Stimulated activated naive B cell treated with anti-CD40 and anti-IgM and Interleukin-4, amounts not matched to agents 10 μg/mL and 1 μg/mL and 100 μg/mL, for 72 hours (primary cell): ENCODE measurements around the gene RBM46.
A peak's percentile ranks its signal among the peaks of the same experiment; 100 is the strongest.

Source experiments
- ATAC-seq, 2 donors: fragments of 150-1000 bp; cut with Tn5 transposase; replicated peaks; 2 replicates each; pipeline ENCODE4 v1.10.0; 2021; ENCODE audit warnings: moderate library complexity in 1 of 2
- DNase-seq: peaks from one replicate; pipeline ENCODE4 v3.0.0; 2021
- H3K27ac Mint-ChIP-seq: one replicate; pipeline ENCODE4 v1.8.0; 2022; ENCODE audit warnings: mild to moderate bottlenecking, mixed read lengths
- H3K27me3 Mint-ChIP-seq, 2 donors: one replicate each; pipeline ENCODE4 v1.8.0; 2022; ENCODE audit warnings: mixed read lengths in 2 of 2
- H3K36me3 Mint-ChIP-seq, 2 donors: one replicate each; pipeline ENCODE4 v1.8.0; 2022; ENCODE audit warnings: mixed read lengths in 2 of 2, mild to moderate bottlenecking in 1 of 2
- H3K4me1 Mint-ChIP-seq, 2 donors: one replicate each; pipeline ENCODE4 v1.8.0; 2022; ENCODE audit warnings: mixed read lengths in 2 of 2, mild to moderate bottlenecking in 1 of 2
- H3K4me3 Mint-ChIP-seq, 2 donors: one replicate each; pipeline ENCODE4 v1.8.0; 2022; ENCODE audit warnings: mild to moderate bottlenecking in 2 of 2, mixed read lengths in 2 of 2, moderate library complexity in 1 of 2
- H3K9me3 Mint-ChIP-seq, 2 donors: one replicate each; pipeline ENCODE4 v1.8.0; 2022; ENCODE audit warnings: mixed read lengths in 2 of 2, mild to moderate bottlenecking in 1 of 2

Gene RBM46

DNA sequence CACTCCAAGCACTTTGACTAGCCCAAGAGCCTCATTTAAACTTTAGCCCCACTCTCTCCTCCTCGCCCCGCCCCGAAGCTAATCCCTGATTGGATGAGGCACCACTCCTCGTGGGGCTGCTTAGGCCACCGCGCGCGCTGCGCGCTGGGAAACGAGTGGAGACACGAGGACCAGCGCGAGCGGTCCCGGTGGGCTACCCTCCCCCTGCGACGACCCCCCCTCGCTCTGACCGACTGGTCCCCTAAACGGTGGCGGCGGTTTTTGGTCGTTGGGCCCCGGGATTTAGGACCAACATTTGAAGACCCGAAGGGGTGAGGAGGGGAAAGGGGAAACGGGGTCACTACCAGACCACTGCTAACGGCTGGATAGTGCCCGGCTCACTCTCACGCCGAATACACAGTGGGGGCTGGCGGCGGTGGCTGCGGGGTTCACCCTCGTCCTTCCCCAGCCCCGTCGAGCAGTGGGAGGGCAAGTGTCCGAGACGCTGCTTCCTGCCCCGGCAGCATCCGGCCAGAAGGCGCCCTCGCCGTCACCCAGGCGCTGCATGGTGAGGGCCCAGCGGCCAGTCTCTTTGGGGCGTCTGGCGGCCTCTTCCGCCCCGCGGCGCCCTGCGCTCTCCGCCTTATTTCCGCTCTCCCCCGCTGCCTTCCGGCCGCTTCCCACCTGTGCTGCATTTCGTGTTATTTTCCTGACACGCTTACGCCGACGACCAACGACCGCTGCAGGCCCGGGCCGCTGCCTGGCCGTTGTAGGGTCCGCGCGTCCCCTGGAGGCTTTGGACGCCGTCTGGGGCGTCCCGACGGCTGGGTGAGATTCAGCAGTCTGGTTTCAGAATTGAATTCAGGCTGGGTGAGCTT lies at the start of gene RBM46:
Gene RBM46 (plus strand): TSS at position 147 of the 857 bp plus-strand sequence. CDS start 15,481 bp downstream, outside the sequence.
- Mint-ChIP-seq H3K4me3 (no peak within 1 kb of the TSS), H3K4me1 (no peaks in the 10 kb centered on the region), H3K9me3 (peaks cover 0 to 6% of the 10 kb centered on the region in 2 donors), H3K36me3 (no peaks in the 10 kb centered on the region), H3K27ac (no peak within 1 kb of the TSS), H3K27me3 (peaks cover 15 to 28% of the 10 kb centered on the region in 2 donors)
- no peak for DNase-seq
- ATAC-seq: no peak

GRCh38 chr4:154731756-154732155 lies 49.3 kb upstream of the RBM46 start:
- H3K36me3 Mint-ChIP-seq: no peaks in the 10 kb centered on the region
- ATAC-seq: no peak
- peaks cover 13 to 31% of the 10 kb centered on the region in 2 donors for H3K27me3 Mint-ChIP-seq
- H3K4me1 Mint-ChIP-seq: no peaks in the 10 kb centered on the region
- H3K4me3 Mint-ChIP-seq: no peak overlapping the region
- no peak for DNase-seq
- H3K9me3 Mint-ChIP-seq: no peaks in the 10 kb centered on the region
- no peak overlapping the region for H3K27ac Mint-ChIP-seq

- no peaks in the 10 kb centered on the region for H3K9me3 Mint-ChIP-seq
- DNase-seq (no peak), ATAC-seq (no peak)
- H3K36me3 Mint-ChIP-seq: no peaks in the 10 kb centered on the region
- no peaks in the 10 kb centered on the region for H3K4me1 Mint-ChIP-seq
- H3K4me3 Mint-ChIP-seq: no peak overlapping the region
- no peak overlapping the region for H3K27ac Mint-ChIP-seq
- H3K27me3 Mint-ChIP-seq: peaks cover 13 to 23% of the 10 kb centered on the region in 2 donors
These were observed 48.4 kb upstream of the RBM46 start for GRCh38 chr4:154732669-154733068.

DNA sequence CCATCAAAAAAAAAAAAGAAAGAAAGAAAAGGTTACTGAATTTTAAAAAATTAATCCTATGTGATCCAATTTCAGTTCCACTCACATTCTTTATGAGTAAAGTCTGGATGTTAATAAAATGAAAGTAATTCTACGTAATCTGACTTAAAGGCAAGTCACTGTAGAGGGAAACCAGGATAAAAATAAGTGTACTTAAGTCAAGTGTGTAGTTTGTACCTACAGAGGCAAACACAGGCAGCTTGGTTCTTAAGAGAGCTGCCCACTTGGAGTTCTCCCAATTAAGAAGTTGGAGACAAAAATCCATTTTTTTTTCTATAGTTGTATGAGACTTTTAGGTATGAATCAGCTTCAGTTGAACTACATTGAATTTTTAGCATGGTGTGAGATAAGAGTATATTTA lies 44.3 kb upstream of the RBM46 start:
- Mint-ChIP-seq H3K9me3 (no peaks in the 10 kb centered on the region), H3K27ac (no peak overlapping the region), H3K27me3 (peaks cover 27 to 52% of the 10 kb centered on the region in 2 donors), H3K36me3 (no peaks in the 10 kb centered on the region), H3K4me3 (no peak overlapping the region), H3K4me1 (peaks cover under 1% of the 10 kb centered on the region in 2 donors)
- ATAC-seq (no peak), DNase-seq (no peak)

- Mint-ChIP-seq H3K4me1 (peaks cover 6 to 14% of the 10 kb centered on the region in 2 donors), H3K9me3 (no peaks in the 10 kb centered on the region), H3K36me3 (no peaks in the 10 kb centered on the region), H3K27me3 (peaks cover 29 to 58% of the 10 kb centered on the region in 2 donors), H3K4me3 (no peak overlapping the region), H3K27ac (no peak overlapping the region)
- DNase-seq (no peak), ATAC-seq (no peak)
These were observed 42.6 kb upstream of the RBM46 start for GRCh38 chr4:154738426-154738825.

DNA sequence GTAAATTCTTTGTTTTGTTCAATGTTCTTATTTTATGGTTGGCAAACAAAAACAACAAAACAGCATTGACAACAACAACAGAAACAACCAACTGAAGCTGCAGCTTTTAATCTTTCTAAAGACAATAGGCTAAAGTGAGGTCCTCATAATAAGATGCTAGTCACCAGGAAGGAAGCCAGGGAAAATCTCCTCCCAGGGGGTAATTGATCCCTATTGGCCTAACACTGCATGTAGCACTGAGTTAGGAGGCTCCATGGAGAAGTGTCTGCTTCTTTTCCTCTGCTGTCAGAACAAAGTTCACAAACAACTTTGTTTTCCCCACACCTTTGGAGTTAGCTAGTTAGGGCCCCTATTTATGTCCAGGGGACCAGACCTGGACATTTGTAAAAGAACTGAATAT lies 42.0 kb upstream of the RBM46 start:
- peaks cover 32 to 58% of the 10 kb centered on the region in 2 donors for H3K27me3 Mint-ChIP-seq
- no peak for ATAC-seq
- H3K36me3 Mint-ChIP-seq: peaks cover 0 to 2% of the 10 kb centered on the region in 2 donors
- no peak overlapping the region for H3K4me3 Mint-ChIP-seq
- no peak overlapping the region for H3K27ac Mint-ChIP-seq
- peaks cover 8 to 21% of the 10 kb centered on the region in 2 donors for H3K4me1 Mint-ChIP-seq
- H3K9me3 Mint-ChIP-seq: no peaks in the 10 kb centered on the region
- DNase-seq: no peak

DNA sequence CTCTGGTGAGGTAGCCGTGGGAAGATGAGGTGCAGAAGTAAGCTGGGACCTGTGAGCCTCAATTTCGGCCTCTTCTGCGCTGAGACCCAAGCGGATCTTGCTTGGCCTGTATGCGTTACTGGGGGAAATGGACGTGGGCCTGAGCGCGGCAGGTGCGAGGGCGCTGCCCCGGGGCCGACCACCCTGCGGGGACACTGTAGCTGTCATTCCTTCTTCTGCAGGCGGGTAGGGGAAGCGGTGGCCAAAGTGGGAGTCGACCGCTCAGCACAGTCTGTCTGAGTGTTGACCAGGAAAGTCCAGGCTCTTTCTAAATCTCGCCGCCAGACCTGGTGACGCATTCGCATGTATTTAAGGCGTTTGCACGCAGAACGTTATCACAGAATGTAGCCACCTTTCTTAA lies 40.6 kb upstream of the RBM46 start:
- Mint-ChIP-seq H3K4me1 (peaks cover 13 to 24% of the 10 kb centered on the region in 2 donors), H3K27ac (no peak overlapping the region), H3K27me3 (peaks cover 44 to 71% of the 10 kb centered on the region in 2 donors), H3K9me3 (no peaks in the 10 kb centered on the region), H3K36me3 (peaks cover 0 to 3% of the 10 kb centered on the region in 2 donors), H3K4me3 (no peak overlapping the region)
- ATAC-seq (no peak), DNase-seq (no peak)

DNA sequence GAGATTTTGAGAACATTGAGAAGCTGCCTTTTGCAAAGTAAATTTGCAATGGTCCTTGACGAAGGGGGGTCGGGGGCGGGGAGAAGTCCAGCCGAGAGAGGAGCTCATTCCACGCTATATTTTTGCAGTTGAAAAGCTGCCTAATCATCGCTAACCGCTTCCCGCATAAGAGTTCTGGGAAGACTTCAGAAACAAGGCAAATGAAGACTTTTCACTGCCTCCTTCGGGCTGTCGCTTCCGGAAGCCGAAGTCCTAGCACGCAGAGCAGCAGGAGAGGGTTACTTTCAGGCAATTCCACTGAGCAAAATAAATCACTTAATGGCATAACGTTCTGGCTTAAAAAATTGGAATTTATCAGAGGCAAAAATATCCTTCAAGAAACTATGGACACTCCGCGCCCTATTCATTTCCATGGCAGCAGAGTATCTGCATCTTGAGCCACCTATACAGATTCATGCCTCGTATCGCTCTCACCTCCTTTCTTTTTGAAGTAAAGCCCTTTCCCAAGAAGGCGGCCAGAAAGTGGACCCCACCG lies 39.9 kb upstream of the RBM46 start:
- Mint-ChIP-seq H3K36me3 (peaks cover 0 to 3% of the 10 kb centered on the region in 2 donors), H3K27ac (no peak overlapping the region), H3K27me3 (peaks cover 50 to 74% of the 10 kb centered on the region in 2 donors), H3K4me3 (no peak overlapping the region), H3K9me3 (no peaks in the 10 kb centered on the region), H3K4me1 (peaks cover 13 to 24% of the 10 kb centered on the region in 2 donors)
- ATAC-seq: no peak
- no peak for DNase-seq

GRCh38 chr4:154741922-154742850 lies 38.9 kb upstream of the RBM46 start:
- ATAC-seq: peak; percentile 53 to 70
- peaks cover 54 to 82% of the 10 kb centered on the region in 2 donors for H3K27me3 Mint-ChIP-seq

DNA sequence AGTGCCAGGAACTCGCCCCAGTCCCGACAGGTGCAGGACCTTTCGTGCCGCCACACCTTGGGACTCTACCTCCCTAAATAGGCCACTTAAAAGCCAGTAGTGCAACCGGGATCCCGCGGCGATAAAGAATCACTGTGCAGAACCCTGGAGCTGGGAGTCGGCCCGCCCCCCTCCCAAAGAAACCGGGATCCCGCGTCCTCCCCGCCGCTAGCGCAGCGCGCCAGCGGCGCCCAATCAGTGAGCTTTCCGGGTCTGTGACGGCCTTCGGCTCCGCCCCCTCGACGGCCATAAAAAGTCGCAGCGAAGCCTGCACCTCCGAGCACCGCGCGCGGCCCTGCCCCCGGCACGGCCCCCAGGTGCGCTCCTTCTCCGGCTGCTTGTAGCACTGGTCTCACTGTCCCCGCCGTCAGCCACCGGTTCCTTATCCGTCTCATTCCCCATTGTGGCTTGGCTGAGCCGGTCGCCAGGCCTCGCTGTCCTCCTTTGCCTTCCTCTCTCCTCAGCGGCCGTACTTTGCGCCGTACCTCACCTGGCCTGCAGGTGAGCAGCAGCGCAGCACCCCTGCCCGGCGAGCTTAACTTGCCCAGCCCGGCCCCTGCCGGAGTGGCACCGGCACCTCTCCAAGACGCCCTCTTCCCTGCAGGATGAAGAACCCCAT lies 37.3 kb upstream of the RBM46 start, which contains the start of gene LRAT:
Gene LRAT (plus strand): TSS at position 318 of the 658 bp plus-strand sequence. CDS start 327 bp downstream, at position 645.
- H3K9me3 Mint-ChIP-seq: no peaks in the 10 kb centered on the region
- ATAC-seq: peak; percentile 49 to 58

More at GRCh38 chr4:154741922-154742850, 38.9 kb upstream of the RBM46 start:
- Mint-ChIP-seq H3K27ac (peak overlapping the region; percentile 76), H3K9me3 (no peaks in the 10 kb centered on the region), H3K4me3 (peak overlapping the region; percentile 36 to 42), H3K36me3 (peaks cover 0 to 3% of the 10 kb centered on the region in 2 donors), H3K4me1 (peaks cover 13 to 24% of the 10 kb centered on the region in 2 donors)
- DNase-seq: no peak

GRCh38 chr4:154744341-154744926 lies 36.6 kb upstream of the RBM46 start:
- Mint-ChIP-seq H3K27me3 (peaks cover 57 to 84% of the 10 kb centered on the region in 2 donors), H3K36me3 (peaks cover 0 to 3% of the 10 kb centered on the region in 2 donors), H3K4me1 (peaks cover 13 to 24% of the 10 kb centered on the region in 2 donors), H3K9me3 (no peaks in the 10 kb centered on the region), H3K4me3 (peak overlapping the region; percentile 83 to 85), H3K27ac (peak overlapping the region; percentile 65)
- DNase-seq (no peak), ATAC-seq (no peak)

More for the DNA sequence above, 37.3 kb upstream of the RBM46 start, which contains the start of gene LRAT:
- peaks cover 57 to 86% of the 10 kb centered on the region in 2 donors for H3K27me3 Mint-ChIP-seq
- peaks cover 0 to 3% of the 10 kb centered on the region in 2 donors for H3K36me3 Mint-ChIP-seq
- peak within 1 kb of the TSS; percentile 65 for H3K27ac Mint-ChIP-seq
- H3K4me1 Mint-ChIP-seq: peaks cover 13 to 24% of the 10 kb centered on the region in 2 donors
- H3K4me3 Mint-ChIP-seq: peak within 1 kb of the TSS; percentile 83 to 85
- no peak for DNase-seq

- Mint-ChIP-seq H3K27me3 (peaks cover 5 to 8% of the 10 kb centered on the region in 2 donors), H3K9me3 (no peaks in the 10 kb centered on the region), H3K4me1 (no peaks in the 10 kb centered on the region), H3K4me3 (no peak overlapping the region), H3K27ac (no peak overlapping the region), H3K36me3 (no peaks in the 10 kb centered on the region)
- ATAC-seq: no peak
- no peak for DNase-seq
These were observed 23.4 kb upstream of the RBM46 start for GRCh38 chr4:154757713-154758112.

DNA sequence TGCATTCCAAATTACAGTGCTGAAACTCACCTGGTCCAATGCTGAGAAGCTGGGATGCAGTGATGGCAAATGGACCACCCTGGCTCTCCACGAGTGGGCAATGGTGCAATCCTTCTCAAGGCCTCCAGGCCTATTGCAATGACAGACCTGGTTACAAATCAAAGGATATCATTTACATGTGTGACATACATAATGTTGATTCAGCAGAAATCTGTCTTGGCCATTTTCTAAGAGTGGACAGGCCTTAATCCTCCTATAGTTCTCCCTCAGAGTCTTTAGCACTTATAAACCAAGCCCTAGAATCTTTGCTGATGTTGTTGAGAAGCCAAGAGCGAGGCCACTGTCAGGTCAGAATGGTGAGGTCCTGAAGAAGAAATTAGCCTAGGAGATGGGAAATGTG lies 20.2 kb upstream of the RBM46 start:
- no peaks in the 10 kb centered on the region for H3K9me3 Mint-ChIP-seq

More for the DNA sequence above, 20.2 kb upstream of the RBM46 start:
- no peak for ATAC-seq
- Mint-ChIP-seq H3K36me3 (no peaks in the 10 kb centered on the region), H3K27me3 (peaks cover 5% of the 10 kb centered on the region in 2 donors), H3K27ac (no peak overlapping the region), H3K4me1 (no peaks in the 10 kb centered on the region), H3K4me3 (no peak overlapping the region)
- DNase-seq: no peak
